ENCODE results near the gene CCL21. TPM values are rescaled to one million over a fixed set of nuclear protein-coding genes. Genes with fewer than 3 reads are reported as not detected.

CCL21 gene
- total RNA-seq, 2 experiments from 2014 or later = not detected

DNA sequence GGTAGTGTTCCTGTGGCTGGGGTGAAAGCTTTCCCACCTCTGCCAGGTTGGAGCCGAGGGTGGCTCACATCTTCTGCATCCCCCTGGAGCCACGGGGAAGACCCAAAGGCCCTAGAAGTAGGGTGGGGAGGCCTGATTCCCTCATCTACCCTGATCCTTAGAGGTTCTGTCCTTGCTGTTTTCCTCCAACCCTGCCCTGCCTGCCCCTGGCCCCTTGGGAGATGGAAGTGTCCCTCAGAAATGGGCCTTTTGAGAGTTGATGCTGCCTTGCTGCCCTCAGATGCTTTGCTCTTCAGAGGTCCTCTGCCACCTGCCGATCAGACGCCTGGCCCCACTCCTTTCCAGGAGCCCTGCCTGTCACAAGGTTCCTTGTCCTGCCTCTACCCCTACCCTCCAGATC is 25.1 kb downstream of the CCL21 start:
- POLR2A ChIA-PET = no interaction called here
- CTCF ChIA-PET = interaction anchor here (0.7 kb wide), 1 partner anchor 327 kb away, joined by 3 read pairs; no protein-coding TSS in a partner anchor

DNA sequence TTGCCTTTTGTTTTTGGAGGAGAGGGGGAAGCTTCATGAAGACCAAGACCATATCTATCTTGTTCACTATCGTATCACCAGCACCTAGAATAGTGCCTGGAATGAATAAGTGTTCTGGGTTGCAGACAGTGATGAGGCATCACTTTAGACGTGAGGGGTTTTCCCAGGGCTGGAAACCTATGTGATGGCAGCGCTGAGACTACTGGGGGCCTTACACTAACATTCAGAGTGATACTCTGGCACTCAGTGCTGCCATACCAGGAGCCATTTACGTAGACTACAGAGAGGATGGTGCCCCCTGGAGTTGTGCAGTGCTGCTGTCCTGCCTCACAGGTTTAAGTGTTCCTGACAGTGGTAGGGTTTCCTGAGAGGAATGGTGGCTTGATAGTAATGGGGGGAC is 25.8 kb downstream of the CCL21 start:
- ChIA-PET CTCF (interaction anchor here (0.8 to 1.1 kb wide), 2 partner anchors 17 to 18 kb away, joined by 3 to 4 read pairs; no protein-coding TSS in a partner anchor), POLR2A (interaction anchor here (0.6 kb wide), 1 partner anchor 47 kb away, joined by 3 read pairs; no protein-coding TSS in a partner anchor)

DNA sequence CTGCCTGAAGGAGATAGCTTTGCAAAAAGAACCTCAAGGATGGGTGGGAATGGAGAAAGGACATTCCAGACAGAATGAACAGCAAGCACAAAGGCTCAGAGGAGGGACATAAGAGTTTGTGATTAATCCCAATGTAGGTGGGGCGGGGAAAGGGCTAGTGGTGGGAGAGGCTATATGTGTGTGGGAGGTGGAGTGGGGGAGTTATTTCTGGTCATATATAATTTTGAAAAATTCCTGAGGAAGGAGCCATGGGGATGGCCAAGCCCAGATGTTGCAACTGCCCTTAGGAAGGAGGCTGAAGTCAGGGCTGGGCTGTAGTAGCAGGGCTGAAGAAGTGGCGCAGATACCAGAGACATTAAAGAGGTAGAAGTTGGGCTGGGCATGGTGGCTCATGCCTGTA is 34.1 kb downstream of the CCL21 start:
- CTCF ChIA-PET = interaction anchor here (1.1 to 2.2 kb wide), 3 partner anchors 23 to 27 kb away, joined by 4 to 10 read pairs (median 6); no protein-coding TSS in a partner anchor
- POLR2A ChIA-PET = no interaction called here

DNA sequence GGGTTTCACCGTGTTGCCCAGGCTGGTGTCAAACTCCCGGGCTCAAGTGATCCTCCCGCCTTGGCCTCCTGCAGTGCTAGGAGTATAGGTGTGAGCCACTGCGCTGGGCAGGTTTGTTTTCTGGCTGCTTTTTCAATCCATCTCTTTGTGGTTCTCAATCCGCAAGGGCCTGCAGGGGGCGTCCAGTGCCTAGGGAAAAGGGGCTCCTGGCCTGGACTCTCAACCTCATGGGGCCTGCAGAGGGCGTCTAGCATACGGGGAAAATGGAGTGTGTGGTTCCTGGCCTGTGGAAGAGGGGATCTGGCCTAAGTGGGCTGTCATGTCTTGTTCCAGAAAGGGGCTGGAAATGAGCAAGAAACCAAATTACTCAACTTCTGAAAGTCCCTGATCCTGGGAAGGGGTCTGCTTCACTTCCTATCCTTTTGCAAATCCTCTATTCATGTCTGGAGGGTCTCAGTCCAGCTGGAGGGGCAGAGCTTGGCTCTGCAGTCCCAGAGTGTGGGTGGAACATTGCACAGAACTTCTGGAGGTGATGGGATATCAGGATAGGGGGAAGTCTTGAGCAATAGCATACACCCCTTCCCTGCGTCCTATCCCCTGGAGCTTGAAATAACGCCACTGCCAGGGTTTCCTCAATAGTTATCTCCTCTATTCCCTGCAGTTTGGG is 34.8 kb downstream of the CCL21 start:
- CTCF ChIA-PET = interaction anchor here (1.1 to 2.2 kb wide), 6 partner anchors 16 to 55 kb away, joined by 3 to 10 read pairs (median 4); partner anchors contain the start of genes CCL19 and DCTN3
- POLR2A ChIA-PET = interaction anchor here (1.2 kb wide), 1 partner anchor 396 kb away, joined by 9 read pairs; no protein-coding TSS in a partner anchor

GRCh38 chr9:34674440-34674839 is 35.5 kb downstream of the CCL21 start:
- ChIA-PET CTCF (interaction anchor here (1.1 to 1.6 kb wide), 4 partner anchors 10 to 54 kb away, joined by 3 to 4 read pairs (median 4); partner anchors contain the start of genes CCL19 and DCTN3), POLR2A (interaction anchor here (1.2 kb wide), 1 partner anchor 397 kb away, joined by 9 read pairs; no protein-coding TSS in a partner anchor)

GRCh38 chr9:34671307-34671706 is 38.6 kb downstream of the CCL21 start:
- CTCF ChIA-PET = no interaction called here
- POLR2A ChIA-PET = no interaction called here

DNA sequence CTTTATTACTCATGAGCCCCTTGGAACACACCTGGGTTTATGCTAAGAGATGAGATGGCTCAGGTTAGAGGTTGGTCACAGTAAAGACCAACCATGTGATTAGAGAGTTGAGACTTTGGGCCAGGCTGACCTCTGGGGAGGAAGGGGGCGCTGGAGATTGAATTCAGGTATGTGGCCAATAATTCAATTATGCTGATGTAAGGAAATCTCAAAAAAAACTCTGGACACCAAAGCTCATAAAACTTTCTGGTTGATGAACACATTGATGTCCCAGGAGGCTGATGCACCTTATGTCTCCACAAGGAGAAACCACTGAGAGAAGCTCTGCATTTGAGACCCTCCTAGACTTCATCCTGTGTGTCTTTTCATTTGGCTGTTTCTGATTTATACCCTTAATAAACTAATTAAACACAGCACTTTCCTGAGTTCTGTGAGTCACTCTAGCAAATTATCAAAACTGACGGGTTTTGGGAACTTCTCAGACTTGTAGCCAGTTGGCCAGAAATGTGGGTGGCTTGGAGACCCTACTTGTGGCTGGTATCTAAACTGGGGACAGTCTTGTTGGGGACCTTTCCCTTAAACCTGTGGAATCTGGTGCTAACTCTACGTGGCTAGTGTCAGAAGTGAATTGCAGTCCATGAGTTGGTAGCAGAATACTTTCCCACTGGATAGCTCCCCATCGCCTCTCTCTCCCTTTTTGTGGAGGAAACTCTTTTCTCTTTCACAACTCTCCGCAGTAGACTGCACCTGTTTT is 40.0 kb downstream of the CCL21 start:
- ChIA-PET CTCF (no interaction called here), POLR2A (no interaction called here)

- CTCF ChIA-PET = interaction anchor here (0.7 to 1.8 kb wide), 7 partner anchors 8 to 35 kb away, joined by 3 to 8 read pairs (median 4); partner anchors contain the start of gene IL11RA
- POLR2A ChIA-PET = interaction anchor here (0.9 to 1.3 kb wide), 2 partner anchors 19 to 28 kb away, joined by 3 to 10 read pairs; partner anchors contain the start of genes GALT and SIGMAR1
These were observed 44.3 kb downstream of the CCL21 start for GRCh38 chr9:34665381-34666250.

- POLR2A ChIA-PET = interaction anchor here (0.9 to 1.3 kb wide), 2 partner anchors 19 to 27 kb away, joined by 3 to 10 read pairs; partner anchors contain the start of genes GALT and SIGMAR1
These were observed 44.9 kb downstream of the CCL21 start for GRCh38 chr9:34665067-34665380.

DNA sequence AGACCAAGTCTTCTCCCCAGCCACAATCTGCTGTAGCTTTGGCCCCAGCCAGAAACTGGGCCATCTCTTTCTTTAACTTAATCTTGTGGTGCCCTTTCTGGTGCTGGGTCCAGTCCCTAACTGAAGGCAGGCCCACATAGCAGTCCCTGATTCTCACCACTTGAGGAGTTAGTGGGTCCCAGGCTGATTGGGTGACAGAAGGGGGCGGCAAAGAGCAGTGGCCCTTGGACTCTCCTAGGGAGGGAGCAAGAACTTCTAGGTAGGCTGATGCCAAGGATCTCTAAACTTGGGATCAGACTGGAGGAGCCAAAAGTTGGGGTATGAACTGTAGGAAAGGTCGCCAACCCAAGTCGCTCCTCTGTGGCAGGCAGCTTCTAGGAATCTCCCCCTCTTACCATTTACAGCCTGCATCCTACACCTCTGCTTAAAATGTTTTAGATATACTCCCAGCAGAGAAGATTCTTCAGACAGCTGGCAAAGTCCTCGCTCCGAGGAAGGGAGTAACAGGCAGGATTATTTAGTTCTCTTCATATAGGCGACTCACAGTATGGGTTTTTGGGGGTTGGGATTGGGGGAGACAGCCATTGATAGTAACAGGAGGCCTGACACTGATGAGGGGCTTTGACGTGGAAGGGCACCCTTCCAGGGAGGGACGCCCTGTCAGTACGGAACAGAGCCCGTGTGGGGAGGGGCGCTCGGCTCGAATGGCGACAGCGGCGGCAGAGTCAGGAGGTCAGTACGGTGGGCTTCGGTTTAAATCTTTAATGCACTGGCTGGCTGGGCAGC is 45.5 kb downstream of the CCL21 start:
- ChIA-PET CTCF (interaction anchor here (0.6 to 1.8 kb wide), 11 partner anchors 8 to 288 kb away, joined by 3 to 8 read pairs (median 4); partner anchors contain the start of genes GALT, IL11RA and MYORG), POLR2A (interaction anchor here (0.9 to 1.3 kb wide), 2 partner anchors 18 to 27 kb away, joined by 3 to 10 read pairs; partner anchors contain the start of genes GALT and SIGMAR1)

More at GRCh38 chr9:34665067-34665380, 44.9 kb downstream of the CCL21 start:
- CTCF ChIA-PET = interaction anchor here (0.6 to 1.8 kb wide), 11 partner anchors 8 to 289 kb away, joined by 3 to 8 read pairs (median 4); partner anchors contain the start of genes IL11RA and MYORG

- ChIA-PET CTCF (interaction anchor here (1.6 kb wide), 1 partner anchor 17 kb away, joined by 5 read pairs; the partner anchor contains the start of gene GALT), POLR2A (no interaction called here)
These were observed 46.7 kb downstream of the CCL21 start for GRCh38 chr9:34663303-34663605.

DNA sequence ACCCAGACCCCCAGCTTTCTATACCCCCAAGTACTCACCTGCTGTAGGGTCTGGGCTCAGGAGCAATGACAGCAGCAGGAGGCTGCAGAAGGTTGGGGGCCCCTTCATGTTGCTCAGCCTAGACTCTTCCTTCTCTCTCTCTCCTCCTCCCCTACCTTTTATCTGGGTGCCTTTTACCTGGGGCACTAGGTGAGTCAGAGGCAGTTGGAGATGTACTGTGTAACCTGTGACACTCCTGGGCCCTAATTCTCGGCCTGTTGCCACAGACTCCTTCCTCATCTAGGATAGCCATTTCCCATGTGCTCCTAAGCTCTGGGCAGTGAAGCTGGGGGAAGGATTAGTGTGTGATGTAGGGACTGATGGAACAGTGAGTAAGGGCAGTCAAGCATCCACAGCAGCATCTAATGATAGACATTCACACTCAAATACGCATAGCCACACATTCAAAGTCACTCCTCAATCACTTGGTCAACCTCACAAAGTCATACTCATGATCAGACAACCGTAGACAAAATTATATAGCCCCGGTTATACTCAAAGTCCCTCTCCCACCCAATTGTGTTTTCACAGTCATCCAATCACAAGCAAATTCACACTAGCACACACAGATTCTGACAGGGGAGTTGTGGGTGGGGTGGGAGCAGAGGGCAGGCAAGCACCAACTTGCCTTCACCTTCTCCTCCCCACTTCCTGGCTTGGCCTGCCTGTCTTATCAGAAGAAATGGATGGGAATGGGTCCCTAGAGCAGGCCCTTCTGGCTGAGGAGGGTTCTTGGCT is 47.2 kb downstream of the CCL21 start, which contains the start of gene CCL27:
TSS of gene CCL27 (minus strand) at position 132 of the 777 bp plus-strand sequence. CDS start at position 108, 24 bp downstream.
- CTCF ChIA-PET = interaction anchor here (1.6 kb wide), 1 partner anchor 16 kb away, joined by 5 read pairs; the partner anchor contains the start of gene GALT
- POLR2A ChIA-PET = no interaction called here

- POLR2A ChIA-PET = interaction anchor here (1.2 kb wide), 1 partner anchor 13 kb away, joined by 3 read pairs; no protein-coding TSS in a partner anchor
- CTCF ChIA-PET = interaction anchor here (0.6 to 1.0 kb wide), 2 partner anchors 9 to 38 kb away, joined by 3 to 7 read pairs; no protein-coding TSS in a partner anchor
These were observed 50.2 kb downstream of the CCL21 start for GRCh38 chr9:34659592-34660253.
